ENCODE data around the gene QSOX1.

QSOX1 gene

GRCh38 chr1:180234369-180235076 is 79.9 kb downstream of the QSOX1 start:
- DNase-seq (ENCODE audit: low read depth, low spot score), result no peak

- DNase-seq (ENCODE audit: low read depth, low spot score), result no peak
Measured at GRCh38 chr1:180235077-180235501, 80.4 kb downstream of the QSOX1 start.

GRCh38 chr1:180235502-180236239 is 81.0 kb downstream of the QSOX1 start:
- no peak for DNase-seq (ENCODE audit: low read depth, low spot score)

GRCh38 chr1:180236698-180237509 is 82.2 kb downstream of the QSOX1 start:
- no peak for DNase-seq (ENCODE audit: low read depth, low spot score)

- DNase-seq (ENCODE audit: low read depth, low spot score), result no peak
Measured at GRCh38 chr1:180237869-180238476, 83.3 kb downstream of the QSOX1 start.

- no peak for DNase-seq (ENCODE audit: low read depth, low spot score)
Measured at GRCh38 chr1:180238675-180239074, 84.0 kb downstream of the QSOX1 start.

GRCh38 chr1:180239145-180240096 is 84.8 kb downstream of the QSOX1 start:
- DNase-seq (ENCODE audit: low read depth, low spot score), result no peak

GRCh38 chr1:180241716-180242544 is 87.3 kb downstream of the QSOX1 start:
- DNase-seq (ENCODE audit: low read depth, low spot score), result no peak

GRCh38 chr1:180243517-180244221 is 89.0 kb downstream of the QSOX1 start:
- no peak for DNase-seq (ENCODE audit: low read depth, low spot score)

- DNase-seq (ENCODE audit: low read depth, low spot score), result no peak
Measured at GRCh38 chr1:180244840-180245239, 90.2 kb downstream of the QSOX1 start.

GRCh38 chr1:180246579-180246978 is 91.9 kb downstream of the QSOX1 start:
- DNase-seq (ENCODE audit: low read depth, low spot score), result no peak

- no peak for DNase-seq (ENCODE audit: low read depth, low spot score)
Measured at GRCh38 chr1:180247061-180247460, 92.4 kb downstream of the QSOX1 start.

- no peak for DNase-seq (ENCODE audit: low read depth, low spot score)
Measured at GRCh38 chr1:180247580-180247979, 92.9 kb downstream of the QSOX1 start.

- no peak for DNase-seq (ENCODE audit: low read depth, low spot score)
Measured at GRCh38 chr1:180248176-180248575, 93.5 kb downstream of the QSOX1 start.

- no peak for DNase-seq (ENCODE audit: low read depth, low spot score)
Measured at GRCh38 chr1:180248731-180249681, 94.3 kb downstream of the QSOX1 start.

GRCh38 chr1:180249725-180250498 is 95.2 kb downstream of the QSOX1 start:
- no peak for DNase-seq (ENCODE audit: low read depth, low spot score)

GRCh38 chr1:180250499-180250770 is 95.8 kb downstream of the QSOX1 start:
- DNase-seq (ENCODE audit: low read depth, low spot score), result no peak

Measured in activated naive CD8-positive, alpha-beta T cell treated with anti-CD3 and anti-CD28 coated beads, Interleukin-2, amount 50 U/mL, for 16 hours (primary cell).